Activated CD8-positive, alpha-beta memory T cell treated with anti-CD3 and anti-CD28 coated beads, Interleukin-2, amount 50 U/mL, for 4 hours (primary cell): ENCODE data around the gene DNM2.
"Not testable (repeated sequence)": the region's sequence is repeated elsewhere in the genome, so short reads cannot be mapped to it uniquely, and the experiment has no call there.

Experiments
- DNase-seq: peaks from one replicate; pipeline ENCODE4 v3.0.0-alpha.2; 2020

The DNM2 gene

GRCh38 chr19:10846500-10847202, 128.8 kb downstream of the DNM2 start:
- DNase-seq = no peak

- no peak for DNase-seq
Observed at GRCh38 chr19:10848230-10848856, 130.5 kb downstream of the DNM2 start, which contains the start of gene C19orf38. TSS of gene C19orf38 (plus strand) at chr19:10848415. CDS start at chr19:10848509, 94 bp downstream.

- no peak for DNase-seq
Observed at GRCh38 chr19:10850631-10851030, 132.8 kb downstream of the DNM2 start.

DNA sequence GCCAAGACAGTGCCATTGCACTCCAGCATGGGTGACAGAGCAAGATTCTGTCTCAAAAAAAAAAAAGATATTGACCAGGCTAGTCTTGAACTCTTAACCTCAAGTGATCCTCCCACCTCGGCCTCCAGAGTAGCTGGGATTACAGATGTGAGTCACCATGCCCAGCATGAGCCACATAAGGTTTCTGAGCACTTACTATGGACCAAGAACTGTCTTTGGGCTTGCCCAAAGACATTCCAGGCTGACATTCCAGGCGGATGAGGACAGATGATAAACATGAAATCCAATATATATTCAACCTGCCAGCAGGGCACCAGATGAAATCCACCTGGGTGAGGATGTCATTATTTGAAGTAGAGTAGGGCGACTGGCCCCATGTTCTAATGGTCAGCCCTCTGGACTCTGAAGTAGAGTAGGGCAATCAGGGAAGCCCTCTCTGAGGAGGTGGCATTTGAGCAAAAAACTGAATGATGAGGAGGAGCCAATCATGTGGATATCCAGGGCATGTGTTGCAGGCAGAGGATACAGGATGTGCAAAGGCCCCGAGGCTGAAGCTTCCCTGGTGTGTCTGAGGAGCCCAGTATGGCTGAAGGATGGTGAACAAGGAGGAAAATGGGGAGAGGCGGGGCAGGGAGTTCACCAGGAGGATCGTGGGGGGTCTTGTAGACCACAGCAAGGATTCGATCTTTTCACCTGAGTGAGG, 134.4 kb downstream of the DNM2 start:
- no peak for DNase-seq

DNA sequence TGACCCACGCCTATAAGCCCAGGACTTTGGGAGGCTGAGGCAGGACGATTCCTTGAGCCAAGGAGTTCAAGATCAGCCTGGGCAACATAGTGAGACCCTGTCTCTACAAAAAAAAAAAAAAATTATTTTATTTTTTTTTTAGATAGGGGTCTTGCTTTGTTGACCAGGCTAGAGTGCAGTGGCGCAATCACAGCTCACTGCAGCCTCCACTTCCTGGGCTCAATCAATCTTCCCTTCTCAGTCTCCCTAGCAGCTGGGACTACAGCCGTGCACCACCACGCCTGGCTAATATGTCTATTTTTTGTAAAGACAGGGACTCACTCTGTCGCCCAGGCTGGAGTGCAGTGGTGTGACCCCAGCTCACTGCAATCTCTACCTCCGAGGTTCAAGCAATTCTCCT, 135.1 kb downstream of the DNM2 start:
- DNase-seq = no peak

- no peak for DNase-seq
Observed at GRCh38 chr19:10854350-10855089, 136.6 kb downstream of the DNM2 start.

GRCh38 chr19:10855879-10856522, 138.1 kb downstream of the DNM2 start:
- no peak for DNase-seq

DNA sequence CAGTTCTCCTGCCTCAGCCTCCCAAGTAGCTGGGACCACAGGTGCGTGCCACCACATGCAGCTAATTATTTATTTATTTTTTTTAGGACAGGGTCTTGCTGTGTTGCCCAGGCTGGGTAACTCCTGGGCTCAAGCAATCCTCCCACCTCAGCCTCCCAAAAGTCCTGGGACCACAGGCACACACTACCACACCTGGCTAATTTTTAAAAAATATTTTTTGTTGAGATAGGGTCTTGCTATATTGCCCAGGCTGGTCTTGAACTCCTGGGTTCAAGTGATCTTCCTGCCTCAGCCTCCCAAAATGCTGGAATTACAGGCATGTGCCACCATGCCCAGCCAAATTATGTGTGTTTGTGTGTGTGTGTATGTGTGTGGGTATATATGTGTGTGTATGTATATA, 139.0 kb downstream of the DNM2 start:
- DNase-seq = not testable (repeated sequence)

GRCh38 chr19:10858204-10858828, 140.4 kb downstream of the DNM2 start:
- peak; percentile 35 for DNase-seq

GRCh38 chr19:10861103-10861651, 143.3 kb downstream of the DNM2 start:
- DNase-seq = no peak

DNA sequence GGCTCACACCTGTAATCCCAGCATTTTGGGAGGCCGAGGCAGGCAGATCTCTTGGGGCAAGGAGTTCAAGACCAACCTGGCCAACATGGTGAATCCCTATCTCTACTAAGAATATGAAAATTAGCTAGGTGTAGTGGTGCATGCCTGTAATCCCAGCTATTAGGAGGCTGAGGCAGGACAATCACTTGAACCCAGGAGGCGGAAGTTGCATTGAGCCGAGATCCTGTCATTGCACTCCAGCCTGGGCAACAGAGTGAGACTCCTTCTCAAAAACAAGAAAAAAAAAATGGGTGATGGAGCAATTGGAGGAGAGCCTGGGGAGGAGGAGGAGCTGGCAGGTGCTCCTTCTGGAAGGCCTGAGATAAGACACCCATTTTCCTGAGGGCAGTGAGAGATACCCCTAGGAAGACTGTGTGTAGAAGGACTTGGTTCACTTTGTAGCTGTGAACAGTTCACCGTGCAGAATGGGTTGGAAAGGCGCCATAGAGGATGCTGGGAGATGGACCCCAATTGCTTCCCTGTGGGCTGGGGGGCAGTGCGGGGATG, 144.8 kb downstream of the DNM2 start:
- no peak for DNase-seq

GRCh38 chr19:10863107-10863717, 145.3 kb downstream of the DNM2 start:
- DNase-seq = no peak

DNA sequence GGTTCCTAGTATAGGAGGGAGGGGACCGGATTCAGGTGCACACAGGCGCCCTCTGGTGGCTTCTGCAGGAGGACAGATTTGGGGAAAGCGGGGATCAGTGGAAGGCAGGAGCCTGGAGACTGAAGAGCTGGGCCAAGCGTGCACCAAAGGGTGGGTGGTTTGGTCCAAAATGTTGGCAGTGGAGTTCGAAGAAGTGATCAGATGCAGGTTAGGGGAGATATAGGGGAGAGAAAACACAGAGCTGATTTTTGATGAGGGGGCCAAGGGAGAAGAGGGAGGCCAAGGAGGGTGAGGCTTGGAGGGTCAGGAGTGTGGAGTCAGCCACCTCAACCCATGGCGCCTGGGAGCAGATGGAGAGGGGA, 146.6 kb downstream of the DNM2 start:
- peak; percentile 81 for DNase-seq

DNA sequence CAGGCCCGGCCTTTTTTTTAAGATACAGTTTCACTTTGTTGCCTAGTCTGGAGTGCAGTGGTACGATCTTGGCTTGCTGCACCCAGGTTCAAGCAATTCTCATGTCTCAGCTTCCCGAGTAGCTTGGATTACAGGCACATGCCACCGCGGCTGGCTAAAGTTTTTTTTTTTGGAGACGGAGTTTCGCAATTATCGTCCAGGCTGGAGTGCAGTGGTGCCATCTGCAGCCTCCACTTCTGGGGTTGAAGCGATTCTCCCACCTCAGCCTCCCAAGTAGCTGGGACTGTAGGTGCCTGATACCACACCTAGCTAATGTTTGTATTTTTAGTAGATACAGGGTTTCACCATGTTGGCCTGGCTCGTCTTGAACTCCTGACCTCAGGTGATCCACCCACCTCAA, 148.6 kb downstream of the DNM2 start:
- no peak for DNase-seq

- no peak for DNase-seq
Observed at GRCh38 chr19:10868872-10869547, 151.1 kb downstream of the DNM2 start.

GRCh38 chr19:10869872-10870311, 152.0 kb downstream of the DNM2 start:
- not testable (repeated sequence) for DNase-seq

GRCh38 chr19:10870501-10870954, 152.6 kb downstream of the DNM2 start:
- DNase-seq = no peak

DNA sequence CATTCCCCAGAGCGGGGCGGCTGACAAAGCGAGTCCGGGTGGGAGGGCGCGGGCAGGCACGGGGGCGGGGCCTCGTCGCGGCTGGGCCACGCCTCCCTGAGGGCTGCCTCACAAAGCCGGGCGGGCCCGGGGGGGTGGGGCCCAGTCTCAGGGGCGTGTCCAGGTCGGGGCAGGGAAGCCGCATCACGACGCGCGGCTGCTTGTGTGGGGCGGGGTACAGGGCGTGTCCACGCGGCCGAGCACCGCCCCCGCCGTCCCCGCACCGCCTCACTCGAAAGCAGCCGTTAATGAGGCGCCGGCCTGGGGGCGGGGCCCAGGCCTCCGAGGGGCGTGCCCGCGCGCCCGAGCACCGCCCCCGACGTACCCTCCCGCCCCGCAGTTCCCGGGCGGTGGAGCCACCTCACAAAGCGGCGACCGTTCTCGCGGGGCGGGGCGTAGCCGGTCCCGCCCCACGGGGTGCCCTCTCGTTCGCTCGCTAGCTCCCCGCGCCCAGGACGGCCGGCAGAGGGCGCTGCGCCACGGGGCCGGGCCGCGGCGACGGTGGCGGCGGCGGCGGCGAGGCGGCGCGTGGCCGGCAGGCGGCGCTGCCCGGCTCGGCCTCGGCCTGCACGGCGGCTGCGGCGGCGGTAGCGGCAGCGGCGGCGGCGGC, 153.2 kb downstream of the DNM2 start, which contains the start of gene CARM1:
Gene CARM1 (plus strand): TSS at position 599 of the 649 bp plus-strand sequence. CDS start 150 bp downstream, outside the sequence.
- peak; percentile 99 for DNase-seq

- DNase-seq = peak; percentile 51
Observed at GRCh38 chr19:10871711-10872545, 154.0 kb downstream of the DNM2 start.
